HG02678 (cell line): ENCODE data around the gene XIRP1.

Experiments
- ATAC-seq: cut with Tn5 transposase; IDR thresholded peaks from one replicate; pipeline ENCODE4 v1.9.1; 2021; ENCODE audit warnings: mild to moderate bottlenecking, moderate library complexity; ENCODE audit not compliant: unreplicated experiment

Gene XIRP1

DNA sequence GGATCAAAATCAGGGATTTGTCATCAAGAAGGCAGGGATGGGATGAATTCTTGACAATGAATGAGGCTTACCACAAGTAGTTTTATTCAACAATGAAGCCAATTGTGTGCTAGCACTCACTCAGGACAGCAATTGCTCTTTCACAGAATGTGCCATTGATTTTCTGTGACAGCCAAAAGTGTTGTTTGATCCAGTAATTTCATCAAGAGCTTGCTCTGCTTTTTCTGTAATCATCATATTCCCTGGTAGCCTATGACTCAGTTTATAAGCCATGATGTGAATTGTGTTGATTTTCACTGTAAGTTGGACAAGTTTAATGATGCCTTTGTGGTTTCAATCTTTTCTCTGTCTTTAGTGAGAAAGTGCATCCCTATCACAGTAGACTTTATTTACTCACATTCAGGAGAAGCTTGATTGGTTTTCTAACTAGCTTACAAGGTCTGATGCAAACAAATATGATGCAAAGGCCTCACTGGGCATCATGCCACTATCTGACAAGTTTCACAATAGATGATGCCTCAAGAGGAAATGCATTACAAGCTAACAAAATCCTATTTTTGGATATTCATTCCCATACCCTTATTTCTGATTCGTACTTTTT, 25.4 kb downstream of the XIRP1 start:
- ATAC-seq, result no peak

DNA sequence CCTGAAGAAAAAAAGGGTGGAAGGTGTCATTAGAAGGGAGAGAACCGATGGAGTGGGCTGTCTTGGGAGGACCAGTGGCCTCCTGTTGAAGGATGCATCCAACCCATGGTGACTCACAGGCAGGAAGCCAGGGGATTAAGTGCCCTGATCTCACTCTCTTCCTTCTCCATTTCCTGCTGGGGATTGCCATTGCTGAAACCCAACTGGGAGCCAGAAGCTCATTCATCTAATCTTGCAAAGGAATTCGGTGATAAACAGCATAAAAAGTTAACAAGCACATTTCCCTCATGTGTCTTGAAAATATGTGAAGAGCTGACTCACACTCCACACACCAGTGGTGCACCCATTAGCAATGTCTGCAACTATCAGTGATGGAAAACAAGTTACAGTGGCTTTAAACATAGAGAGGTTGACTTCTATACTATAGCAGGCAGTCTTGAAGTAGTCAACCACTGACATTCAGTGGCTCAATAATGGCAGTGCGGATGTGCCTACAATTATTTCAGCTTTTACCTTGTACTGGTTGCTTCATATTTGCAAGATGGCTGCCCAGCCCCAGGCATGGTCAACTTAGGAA, 26.2 kb downstream of the XIRP1 start:
- ATAC-seq, result no peak

DNA sequence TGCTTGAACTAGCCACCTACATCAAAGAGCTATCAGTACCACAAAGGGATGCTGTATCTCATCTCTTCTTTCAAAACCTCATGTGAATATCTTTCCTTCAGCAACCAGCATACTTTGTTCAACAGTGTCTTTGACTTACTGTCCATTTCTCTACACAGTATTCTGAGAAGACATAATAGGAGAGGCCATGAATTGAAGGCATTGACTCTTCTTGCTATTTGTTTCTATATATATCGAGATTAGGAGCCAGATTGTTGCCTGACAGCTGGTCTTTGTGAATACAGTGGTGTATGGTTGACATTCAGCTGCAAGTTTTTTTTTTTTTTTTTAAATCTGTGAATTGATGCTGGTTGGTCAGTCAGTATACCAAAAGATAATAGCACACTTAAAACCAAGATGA, 26.9 kb downstream of the XIRP1 start:
- no peak for ATAC-seq

DNA sequence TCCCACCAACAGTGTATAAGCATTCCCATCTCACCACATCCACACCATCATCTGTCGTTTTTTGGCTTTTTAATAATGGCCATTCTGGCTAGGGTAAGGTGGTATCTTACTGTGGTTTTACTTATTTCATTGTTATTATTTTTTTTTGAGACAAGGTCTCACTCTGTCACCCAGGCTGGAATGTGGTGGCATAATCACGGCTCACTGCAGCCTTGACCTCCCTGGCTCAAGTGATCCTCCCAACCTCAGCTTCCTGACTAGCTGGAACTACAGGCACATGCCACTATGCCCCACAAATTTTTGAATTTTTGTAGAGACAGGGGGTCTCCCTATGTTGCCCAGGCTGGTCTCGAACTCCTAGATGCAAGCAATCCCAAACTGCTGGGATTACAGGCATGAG, 28.0 kb downstream of the XIRP1 start:
- ATAC-seq, result no peak

DNA sequence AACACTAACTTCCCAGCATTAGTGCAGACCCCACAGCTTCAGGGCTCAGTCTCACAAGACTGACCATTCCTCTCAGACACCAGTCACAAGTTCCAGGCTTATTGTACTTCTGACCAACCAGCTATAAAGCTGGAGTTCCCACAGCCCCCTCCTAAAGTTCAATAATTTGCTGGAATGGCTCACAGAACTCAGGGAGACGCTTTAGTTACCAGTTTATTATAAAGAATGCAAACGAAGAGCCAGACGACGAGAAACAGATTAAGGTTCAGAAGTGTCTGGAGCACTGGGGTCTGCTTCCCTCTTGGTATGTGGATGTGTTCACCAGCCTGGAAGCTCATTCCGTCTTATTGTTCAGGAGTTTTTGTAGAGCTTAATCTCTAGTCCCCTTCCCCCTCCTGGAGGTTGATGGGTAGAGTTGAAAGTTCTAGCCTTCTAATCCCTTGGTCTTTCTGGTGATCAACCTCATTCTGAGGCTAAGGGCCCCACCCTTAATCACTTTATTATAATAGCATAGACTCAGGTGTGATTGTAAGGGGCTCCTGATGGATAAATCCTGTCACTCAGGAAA, 34.2 kb downstream of the XIRP1 start:
- no peak for ATAC-seq

DNA sequence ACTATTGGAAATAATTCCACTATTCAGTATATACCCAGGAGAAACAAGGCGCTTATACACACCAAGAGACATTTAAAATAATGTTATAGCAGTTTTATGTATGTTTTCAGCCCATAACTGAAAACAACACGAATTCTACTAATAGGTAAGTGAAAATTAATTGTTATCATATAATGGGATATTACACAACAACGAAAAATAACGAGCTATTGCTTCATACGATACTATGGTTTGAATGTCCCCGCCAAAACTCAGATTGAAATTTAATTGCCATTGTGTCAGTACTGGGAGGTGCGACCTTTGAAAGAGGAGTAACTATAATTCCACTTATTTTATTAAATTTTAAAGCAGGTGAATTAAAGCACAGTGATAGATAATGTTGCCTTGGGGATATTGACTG, 35.0 kb downstream of the XIRP1 start:
- ATAC-seq, result no peak

DNA sequence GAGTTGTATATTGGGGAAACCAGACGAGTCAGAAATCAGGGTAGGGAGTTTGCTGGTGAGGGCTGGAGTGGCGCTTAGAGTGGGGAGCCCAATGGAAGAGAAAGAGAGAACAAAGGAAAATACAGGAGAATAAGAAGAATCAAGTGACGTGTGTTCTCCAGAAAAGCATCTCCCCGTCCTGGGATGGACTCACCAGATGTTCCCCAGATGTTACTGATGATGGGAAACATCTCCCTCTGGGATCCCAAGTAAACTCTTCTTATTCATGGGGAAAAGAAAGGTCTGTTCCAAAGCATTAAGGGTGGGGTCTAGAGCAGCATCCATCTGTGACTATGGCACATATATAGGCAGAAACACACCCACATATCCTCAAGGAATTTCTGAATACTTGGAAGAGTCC, 36.0 kb downstream of the XIRP1 start:
- no peak for ATAC-seq

DNA sequence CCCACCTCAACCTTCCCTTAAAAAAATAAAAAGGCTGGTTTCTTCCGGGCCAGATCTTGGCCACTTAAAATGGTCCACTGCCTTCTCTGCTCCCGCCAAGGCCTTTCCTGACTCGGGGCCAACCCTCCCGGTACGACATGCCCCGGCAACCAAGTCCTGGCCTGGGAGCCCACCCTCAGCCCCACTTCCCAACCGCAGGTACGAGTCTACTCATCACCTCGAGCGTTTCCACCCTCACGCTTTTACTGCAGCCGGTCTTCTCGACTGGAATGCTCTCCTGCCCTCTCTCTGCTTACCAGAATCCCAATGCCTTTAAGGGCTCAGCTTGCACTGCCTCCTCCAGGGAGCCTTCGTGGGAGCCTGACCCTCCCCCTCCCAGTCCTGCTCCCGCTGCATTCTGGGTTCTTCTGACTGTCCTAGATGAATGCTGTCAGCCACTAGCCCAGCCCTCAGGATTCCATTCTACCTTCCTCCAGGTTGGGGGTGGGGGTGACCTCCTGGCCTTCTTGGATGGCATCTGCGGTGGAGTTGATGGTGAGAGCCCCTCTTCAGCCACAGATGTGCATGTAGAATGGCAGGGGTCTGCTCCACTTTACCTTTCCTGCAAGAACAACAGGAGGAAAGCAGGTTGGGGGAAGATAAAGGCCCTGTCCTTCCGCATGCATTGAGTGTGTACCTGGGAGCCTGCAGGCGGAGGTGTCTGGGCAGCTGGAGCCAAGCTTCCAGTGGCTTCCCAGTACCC, 37.9 kb downstream of the XIRP1 start:
- ATAC-seq, result no peak

DNA sequence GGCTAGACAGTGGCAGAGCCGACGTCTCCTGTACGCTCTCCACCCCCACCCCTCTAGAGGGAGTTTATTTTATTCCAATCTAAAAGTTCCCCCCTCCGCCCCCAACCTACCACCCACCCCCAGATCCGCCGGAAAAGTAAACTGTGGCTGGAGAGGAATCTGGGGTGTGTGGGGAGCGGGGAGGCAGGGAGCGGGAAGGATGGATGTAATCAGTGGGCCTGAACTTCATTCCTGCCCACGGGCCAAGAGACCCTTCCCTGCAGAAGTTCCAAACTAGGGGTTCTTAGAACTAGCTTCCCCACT, 38.5 kb downstream of the XIRP1 start:
- no peak for ATAC-seq

DNA sequence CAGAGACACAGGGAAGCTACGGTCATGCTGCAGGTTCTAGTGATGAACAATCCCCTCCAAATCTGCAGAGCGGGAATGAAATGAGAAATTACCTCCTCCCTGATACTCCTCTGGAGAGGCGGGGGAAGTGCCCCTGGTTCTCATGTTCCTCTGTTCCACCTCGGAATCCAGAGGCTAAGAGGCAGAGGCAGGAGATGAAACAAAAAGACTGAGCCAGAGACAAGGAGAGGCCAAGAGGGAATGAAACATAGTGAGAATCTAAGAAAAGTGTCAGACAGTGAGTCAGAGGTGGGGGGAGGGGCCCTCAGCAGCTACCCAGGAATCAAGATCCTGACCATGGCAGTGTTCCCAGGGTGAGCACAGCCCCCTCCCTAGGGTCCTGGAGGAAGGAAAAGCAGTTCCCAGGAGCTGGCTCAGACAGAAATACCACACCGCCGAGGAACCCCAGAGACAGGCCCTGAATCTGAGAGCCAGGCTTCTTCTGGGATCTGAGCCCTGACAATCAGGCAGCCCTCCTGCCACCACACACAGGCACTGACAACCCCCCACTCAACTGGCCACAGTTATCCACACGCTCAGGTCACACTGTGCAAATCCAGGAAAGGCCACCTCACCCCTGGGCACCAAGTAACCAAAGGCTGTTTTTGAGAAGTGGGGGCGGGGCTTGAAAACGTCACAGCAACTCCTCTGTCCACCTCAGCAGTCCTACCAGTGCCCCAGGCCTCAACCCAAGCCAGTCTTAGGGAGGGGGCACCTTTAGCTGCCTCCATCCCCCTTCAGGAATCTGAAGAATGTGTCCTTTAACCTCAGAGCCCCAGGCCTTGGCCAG, 41.4 kb downstream of the XIRP1 start:
- no peak for ATAC-seq

DNA sequence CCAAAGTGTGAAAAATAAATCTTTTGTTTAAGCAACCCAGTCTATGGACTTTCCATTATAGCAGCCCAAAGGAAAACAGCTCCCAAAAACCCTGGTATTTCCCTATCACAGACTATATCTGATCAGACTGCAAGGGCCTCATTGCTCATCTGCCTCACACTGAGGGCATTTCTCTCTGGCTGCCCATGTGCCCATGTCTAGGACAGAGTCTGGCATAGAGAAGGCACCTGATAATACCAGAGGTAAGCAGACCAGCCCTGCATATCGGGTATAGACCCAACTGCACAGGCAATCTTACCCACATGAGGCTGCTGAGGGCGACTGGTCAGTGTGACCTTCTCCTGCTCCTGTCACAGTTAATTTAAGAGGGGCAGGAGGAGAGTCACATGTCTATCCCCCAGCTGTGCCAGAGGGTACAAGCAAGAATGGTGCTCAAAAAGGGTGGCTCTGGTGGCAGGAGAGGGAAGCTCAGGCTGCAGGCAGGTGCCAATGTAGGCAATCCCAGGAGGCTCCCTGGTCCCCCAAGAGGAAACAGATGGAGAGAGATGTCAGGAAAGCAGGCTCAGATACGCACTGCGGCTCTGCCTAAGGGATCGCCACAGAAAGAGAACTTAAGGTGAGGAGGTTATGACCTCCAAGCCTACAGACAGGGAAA, 42.1 kb downstream of the XIRP1 start:
- ATAC-seq, result no peak

DNA sequence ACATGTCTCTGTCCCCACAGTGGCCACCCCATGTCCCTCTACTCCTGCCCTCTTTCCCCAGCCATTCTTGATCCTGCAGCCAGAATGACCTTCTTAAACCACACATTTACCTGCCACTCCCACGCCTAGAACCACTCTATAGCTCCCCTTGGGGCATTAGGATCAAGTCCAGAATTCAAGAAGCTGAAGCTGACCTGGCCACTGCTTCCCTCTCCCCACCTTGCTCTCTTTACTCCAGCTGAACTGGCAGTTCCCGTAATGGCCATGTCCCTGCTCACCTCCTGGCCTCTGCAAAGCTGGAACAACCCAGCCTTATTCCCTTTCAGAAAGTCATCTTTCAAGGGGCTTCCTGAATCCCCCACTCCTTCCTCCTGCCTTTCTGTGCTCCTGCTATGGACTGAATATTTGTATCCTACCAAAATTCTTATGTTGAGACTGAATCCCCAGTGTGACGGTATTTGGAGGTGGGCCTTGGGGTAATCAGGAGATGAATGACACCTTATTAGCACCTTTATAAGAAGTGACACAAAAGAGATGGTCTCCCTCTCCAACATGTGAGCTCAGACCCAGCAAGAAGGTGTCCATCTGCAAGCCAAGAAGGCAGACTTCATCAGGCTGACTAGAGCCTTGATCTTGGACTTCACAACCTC, 42.8 kb downstream of the XIRP1 start:
- ATAC-seq, result no peak

DNA sequence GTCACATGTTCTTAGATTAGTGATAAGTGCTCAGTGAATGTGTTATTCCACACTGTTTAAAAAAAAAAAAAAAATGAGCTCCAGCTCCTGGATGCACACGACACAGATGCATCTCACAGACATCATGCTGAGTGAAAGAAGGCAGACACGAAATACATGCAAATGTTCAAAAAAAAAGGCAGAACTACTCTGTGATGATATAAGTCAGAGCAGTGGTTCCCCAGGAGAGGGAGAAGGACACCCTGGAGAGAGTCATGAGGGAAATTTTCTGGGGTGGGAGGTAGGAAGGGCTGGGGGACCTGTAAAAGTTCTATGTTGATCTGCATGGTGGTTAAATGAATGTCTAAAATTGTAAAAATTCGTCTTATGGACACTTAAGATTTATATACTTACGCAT, 43.3 kb downstream of the XIRP1 start:
- no peak for ATAC-seq

DNA sequence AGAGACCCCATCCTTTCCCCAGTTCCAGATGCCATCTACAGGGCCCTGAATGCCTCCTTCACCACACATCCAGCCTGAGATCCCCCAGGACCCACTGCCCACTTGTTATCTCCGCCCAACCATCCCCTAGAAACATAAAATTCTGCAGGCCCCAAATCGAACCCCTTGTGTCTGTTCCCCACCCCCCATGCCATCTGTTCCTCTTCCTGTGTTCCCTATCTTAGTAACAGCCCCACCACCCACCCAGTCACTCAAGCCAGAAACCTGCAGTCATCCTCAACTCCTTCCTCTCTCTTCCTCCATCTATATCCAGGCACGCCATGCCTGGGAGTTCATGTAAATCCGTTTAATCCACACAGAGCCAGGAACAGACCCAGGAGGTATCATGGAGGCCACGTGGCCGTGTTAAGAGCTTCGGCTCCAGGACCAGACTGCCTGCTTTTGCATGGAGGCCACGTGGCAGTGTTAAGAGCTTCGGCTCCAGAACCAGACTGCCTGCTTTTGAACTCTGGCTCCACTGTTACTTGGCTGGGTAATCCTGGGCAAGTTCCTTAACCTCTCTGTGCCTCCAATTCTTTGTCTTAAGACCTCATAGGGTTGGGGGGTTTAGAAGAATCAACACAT, 43.8 kb downstream of the XIRP1 start:
- ATAC-seq, result no peak

DNA sequence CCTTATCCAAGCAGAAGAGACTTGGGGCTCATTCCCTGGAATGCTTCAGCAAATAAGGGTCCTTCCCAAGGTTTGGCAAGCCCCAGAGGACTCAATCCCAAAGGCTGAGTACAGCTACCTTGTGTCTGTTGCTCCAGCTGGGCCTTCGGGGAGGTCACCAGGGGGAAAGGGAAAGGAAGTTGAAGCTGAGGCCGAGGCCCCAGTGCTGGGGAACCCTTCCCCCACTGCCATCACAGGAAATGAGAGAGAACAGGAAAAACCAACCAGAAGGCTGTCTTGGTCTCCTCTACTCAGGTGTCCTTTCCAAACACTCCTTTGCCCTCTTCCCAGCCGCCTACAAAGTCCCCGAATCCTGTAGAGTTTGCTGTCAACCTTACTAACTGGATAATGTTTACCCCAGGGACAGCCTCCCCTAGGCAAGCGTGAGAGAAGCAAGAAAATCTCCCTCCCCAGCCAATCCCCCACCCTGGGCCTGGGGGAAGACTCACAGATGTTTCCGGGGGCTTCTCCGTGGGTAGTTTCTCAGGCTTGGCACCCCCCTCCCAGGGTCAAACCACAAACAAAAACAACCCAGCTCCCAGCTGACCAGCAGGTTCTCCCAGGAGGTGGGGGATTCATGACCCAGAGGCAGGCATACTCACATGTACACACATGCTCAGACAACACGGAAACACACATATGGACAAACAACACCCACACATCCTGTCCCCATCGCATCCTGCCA, 44.5 kb downstream of the XIRP1 start:
- peak; percentile 30 for ATAC-seq

DNA sequence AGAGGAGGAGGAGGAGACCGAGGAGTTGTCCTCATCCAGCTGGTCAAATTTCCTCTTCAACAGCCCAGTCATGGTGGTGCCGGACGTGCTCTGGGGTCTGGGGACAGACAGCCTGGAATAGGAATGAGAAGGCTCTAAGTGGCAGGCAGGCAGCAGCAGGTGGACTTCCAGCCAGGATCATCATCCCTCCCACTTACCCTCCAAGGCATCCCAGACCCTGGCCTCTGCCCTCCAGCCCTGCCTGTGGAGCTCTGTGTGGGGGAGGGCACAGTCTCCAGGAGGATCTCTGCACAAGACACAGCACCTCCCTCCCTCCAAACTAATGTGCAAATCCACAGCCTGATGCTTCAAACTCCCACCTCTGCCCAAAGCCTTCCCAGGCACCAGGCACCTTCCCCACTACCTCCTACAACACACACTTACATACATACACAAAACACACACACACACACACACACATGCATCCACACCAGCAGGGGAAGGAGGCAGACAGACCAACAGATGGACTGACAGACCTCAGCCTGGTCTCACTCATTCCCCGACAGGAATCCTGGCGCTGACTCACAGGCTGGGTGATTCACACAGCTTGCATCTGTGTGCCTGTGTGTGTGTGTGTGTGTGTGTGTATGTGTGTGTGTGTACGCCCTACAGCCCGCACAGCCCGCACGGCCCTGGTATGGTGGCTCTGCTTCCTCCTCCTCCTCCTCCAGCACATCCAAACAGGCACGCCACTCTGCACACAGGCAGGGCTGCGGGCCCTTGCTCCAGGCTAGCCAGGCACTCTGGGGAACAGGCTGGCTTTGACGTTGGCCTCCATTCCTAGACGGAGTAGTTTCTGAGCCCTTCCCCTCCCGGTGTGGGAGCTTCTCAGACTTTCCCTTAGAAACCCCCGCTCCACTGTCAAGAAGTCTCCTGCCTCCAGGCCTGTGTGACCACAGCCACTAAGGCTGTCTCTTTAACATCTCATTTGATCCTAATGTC, 45.5 kb downstream of the XIRP1 start:
- ATAC-seq, result no peak

DNA sequence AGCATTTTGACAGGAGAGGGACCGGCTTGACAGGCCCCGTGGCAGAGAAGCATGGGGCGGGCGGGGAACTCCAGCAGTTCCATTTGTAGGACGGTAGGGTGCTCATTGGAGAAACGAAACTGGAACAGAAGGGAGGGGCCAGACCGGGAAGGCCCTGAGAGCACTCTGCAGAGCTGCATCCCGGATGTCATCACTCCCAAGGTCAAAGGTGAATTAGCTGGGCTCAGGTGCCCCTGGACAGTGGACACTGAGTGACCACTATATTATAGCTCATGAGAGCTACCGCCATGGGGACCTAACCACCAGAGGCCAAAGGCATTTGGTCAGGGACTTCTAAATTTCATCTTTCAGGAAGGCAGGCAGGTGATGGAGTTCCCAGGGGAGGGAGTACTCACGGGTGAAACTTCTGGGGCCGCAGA, 46.3 kb downstream of the XIRP1 start:
- ATAC-seq, result no peak

DNA sequence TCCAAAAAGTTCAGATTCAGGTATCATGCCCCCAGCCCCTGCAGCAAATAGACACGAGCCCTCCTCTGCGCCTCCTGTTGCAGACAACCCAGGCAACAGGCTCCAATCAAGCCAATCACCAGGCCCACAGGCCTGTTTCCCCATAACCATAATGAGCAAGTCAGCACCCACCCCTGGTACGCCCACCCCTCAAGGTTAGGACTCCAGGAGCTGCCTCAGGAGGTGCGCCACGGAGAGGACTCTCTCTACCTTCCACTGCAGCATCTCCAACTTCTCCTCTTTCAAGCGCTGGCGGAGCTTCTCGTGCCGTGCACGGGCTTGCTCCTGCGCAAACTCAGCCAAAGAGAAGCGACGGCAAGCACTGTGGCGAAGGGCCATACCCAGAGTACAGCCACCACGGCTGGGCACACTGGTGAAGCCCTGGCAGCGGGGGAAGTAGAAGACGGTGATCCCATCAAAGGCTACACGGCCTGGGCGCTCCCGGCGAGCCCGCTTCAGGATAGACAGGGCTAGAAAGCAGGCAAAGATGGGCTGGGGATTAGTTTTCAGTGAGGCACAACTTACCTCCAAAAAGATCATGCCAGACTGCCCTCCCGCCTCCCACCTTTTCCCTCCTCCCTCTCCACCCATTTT, 47.5 kb downstream of the XIRP1 start:
- ATAC-seq, result no peak
